T47D (cell line): ENCODE data around the gene SYP.

ENCODE experiments used
- DNase-seq, 2 experiments: peaks; one replicate each; pipeline versions ENCODE4 v3.0.0 to v3.0.0-alpha.2; 2011 to 2012; ENCODE audit warnings: low read depth in 1 of 2, low spot score in 1 of 2
- JUND ChIP-seq: IDR thresholded peaks from 2 replicates; pipeline ENCODE4 v1.6.1; 2012; ENCODE audit warnings: low read depth
- in situ Hi-C: cut with HindIII; loops from 2 replicates; pipeline ENCODE4 v1.10.0; 2016; ENCODE audit warnings: low sequenced_read_pairs, low pct_unique_long_range_greater_than_20kb

Gene SYP

GRCh38 chrX:49197543-49198087 is 2.4 kb downstream of the SYP start:
- DNase-seq: no peak
- no peak for TF ChIP-seq JUND
- in situ Hi-C loops: no loop called here

GRCh38 chrX:49193542-49193964 is 6.4 kb downstream of the SYP start:
- TF ChIP-seq JUND: no peak
- DNase-seq: no peak
- in situ Hi-C loops: no loop called here

- in situ Hi-C loops: no loop called here
- no peak for TF ChIP-seq JUND
- DNase-seq: peak in 1 of 2 experiments; percentile 55
These were observed 7.2 kb downstream of the SYP start for GRCh38 chrX:49192722-49193328.

- TF ChIP-seq JUND: no peak
- no peak for DNase-seq
- in situ Hi-C loops: no loop called here
These were observed 8.4 kb downstream of the SYP start for GRCh38 chrX:49191574-49192011.

- in situ Hi-C loops: no loop called here
- peak; percentile 86 to 99 for DNase-seq
- TF ChIP-seq JUND: no peak
These were observed 9.0 kb downstream of the SYP start for GRCh38 chrX:49190821-49191573.

- TF ChIP-seq JUND: no peak
- in situ Hi-C loops: no loop called here
- no peak for DNase-seq
These were observed 10.4 kb downstream of the SYP start for GRCh38 chrX:49189606-49190005.

- in situ Hi-C loops: no loop called here
- TF ChIP-seq JUND: no peak
- DNase-seq: no peak
These were observed 11.4 kb downstream of the SYP start for GRCh38 chrX:49188468-49189076.

- no peak for TF ChIP-seq JUND
- in situ Hi-C loops: no loop called here
- no peak for DNase-seq
These were observed 12.5 kb downstream of the SYP start for GRCh38 chrX:49187526-49187925.

- no peak for TF ChIP-seq JUND
- no peak for DNase-seq
- in situ Hi-C loops: no loop called here
These were observed 13.0 kb downstream of the SYP start for GRCh38 chrX:49187028-49187394.

GRCh38 chrX:49186125-49187027 is 13.6 kb downstream of the SYP start, which contains the start of gene PRICKLE3:
Gene PRICKLE3, minus strand, starts transcription at chrX:49186373. Its CDS starts 76 bp downstream, at chrX:49186297.
- DNase-seq: peak; percentile 30 to 87
- TF ChIP-seq JUND: no peak
- in situ Hi-C loops: no loop called here

- peak; percentile 70 to 97 for DNase-seq
- no peak for TF ChIP-seq JUND
- in situ Hi-C loops: no loop called here
These were observed 15.4 kb downstream of the SYP start for GRCh38 chrX:49184294-49185281.
